Coronary artery (tissue), 2 donors: ENCODE data around the gene MDFIC.

Experiments
- DNase-seq: peaks from one replicate; pipeline ENCODE4 v3.0.0-alpha.2; 2017; ENCODE audit warnings: low spot score
- H3K27ac ChIP-seq, 2 donors: fragments of 200-600 bp; sonication (generic); one replicate each; pipeline ENCODE4 v1.5.1; 2016 to 2019
- H3K4me3 ChIP-seq: fragments of 200-600 bp; sonication (generic); 2 replicates; pipeline ENCODE4 v1.5.1; 2016; ENCODE audit warnings: mild to moderate bottlenecking, moderate library complexity
- CTCF ChIP-seq: fragments of 200-600 bp; sonication (generic); IDR thresholded peaks from one replicate; pipeline ENCODE4 v1.5.1; 2019; ENCODE audit warnings: antibody characterized with exemption

The MDFIC gene

GRCh38 chr7:114924038-114924712 is 2.3 kb downstream of the MDFIC start:
- Histone ChIP-seq H3K27ac (peak overlapping the region in 1 of 2 donors; percentile 94), H3K4me3 (peak overlapping the region; percentile 83)
- no peak for TF ChIP-seq CTCF
- DNase-seq, result no peak

DNA sequence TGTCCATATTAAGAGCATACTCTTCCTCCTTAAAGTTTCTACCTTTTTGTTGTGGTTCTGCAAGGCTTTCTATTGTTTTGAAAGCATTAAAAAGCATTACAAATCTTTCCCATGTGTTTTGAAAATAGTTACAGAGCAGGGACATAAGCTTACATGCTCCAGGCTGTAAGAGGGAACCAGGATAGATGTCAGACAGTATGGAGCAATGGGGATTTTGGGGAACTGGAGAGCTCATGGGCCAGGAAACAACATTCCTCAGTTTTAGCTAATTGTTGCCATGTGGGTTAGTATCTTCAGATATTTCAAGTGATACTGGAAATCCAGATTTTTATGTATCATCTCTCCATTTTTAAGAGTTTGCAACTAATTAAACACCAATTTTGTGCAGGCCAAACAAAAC is 3.5 kb downstream of the MDFIC start:
- no peak for TF ChIP-seq CTCF
- Histone ChIP-seq H3K27ac (no peak overlapping the region), H3K4me3 (no peak overlapping the region)
- DNase-seq, result no peak

GRCh38 chr7:114928060-114928459 is 6.2 kb downstream of the MDFIC start:
- TF ChIP-seq CTCF, result no peak
- no peak overlapping the region for H3K4me3 ChIP-seq
- no peak for DNase-seq
- no peak overlapping the region for H3K27ac ChIP-seq

GRCh38 chr7:114929570-114929969 is 7.7 kb downstream of the MDFIC start:
- H3K4me3 ChIP-seq, result no peak overlapping the region
- no peak for DNase-seq
- H3K27ac ChIP-seq, result no peak overlapping the region
- TF ChIP-seq CTCF, result no peak

GRCh38 chr7:114930107-114930661 is 8.3 kb downstream of the MDFIC start:
- Histone ChIP-seq H3K27ac (no peak overlapping the region), H3K4me3 (no peak overlapping the region)
- DNase-seq, result no peak
- TF ChIP-seq CTCF, result no peak

GRCh38 chr7:114930829-114931655 is 9.1 kb downstream of the MDFIC start:
- Histone ChIP-seq H3K27ac (no peak overlapping the region), H3K4me3 (no peak overlapping the region)
- no peak for DNase-seq
- TF ChIP-seq CTCF, result no peak
